ENCODE data around the gene GPRASP3.

DNA sequence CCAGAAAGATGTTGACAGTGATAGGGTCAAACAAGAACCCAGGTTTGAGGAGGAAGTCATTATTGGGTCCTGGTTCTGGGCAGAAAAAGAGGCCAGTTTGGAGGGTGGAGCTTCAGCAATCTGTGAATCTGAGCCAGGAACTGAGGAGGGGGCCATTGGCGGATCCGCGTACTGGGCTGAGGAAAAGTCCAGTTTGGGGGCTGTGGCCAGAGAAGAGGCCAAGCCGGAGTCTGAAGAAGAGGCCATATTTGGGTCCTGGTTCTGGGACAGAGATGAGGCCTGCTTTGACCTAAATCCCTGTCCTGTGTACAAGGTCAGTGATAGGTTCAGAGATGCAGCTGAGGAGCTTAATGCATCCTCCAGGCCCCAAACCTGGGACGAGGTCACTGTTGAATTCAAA lies 4.6 kb upstream of the GPRASP3 start:
- TF ChIP-seq EZH2 (IDR thresholded peaks at IDR 0.05; ENCODE audit: borderline replicate concordance, low read length) = no peak
- TF ChIP-seq, protein P1, sequence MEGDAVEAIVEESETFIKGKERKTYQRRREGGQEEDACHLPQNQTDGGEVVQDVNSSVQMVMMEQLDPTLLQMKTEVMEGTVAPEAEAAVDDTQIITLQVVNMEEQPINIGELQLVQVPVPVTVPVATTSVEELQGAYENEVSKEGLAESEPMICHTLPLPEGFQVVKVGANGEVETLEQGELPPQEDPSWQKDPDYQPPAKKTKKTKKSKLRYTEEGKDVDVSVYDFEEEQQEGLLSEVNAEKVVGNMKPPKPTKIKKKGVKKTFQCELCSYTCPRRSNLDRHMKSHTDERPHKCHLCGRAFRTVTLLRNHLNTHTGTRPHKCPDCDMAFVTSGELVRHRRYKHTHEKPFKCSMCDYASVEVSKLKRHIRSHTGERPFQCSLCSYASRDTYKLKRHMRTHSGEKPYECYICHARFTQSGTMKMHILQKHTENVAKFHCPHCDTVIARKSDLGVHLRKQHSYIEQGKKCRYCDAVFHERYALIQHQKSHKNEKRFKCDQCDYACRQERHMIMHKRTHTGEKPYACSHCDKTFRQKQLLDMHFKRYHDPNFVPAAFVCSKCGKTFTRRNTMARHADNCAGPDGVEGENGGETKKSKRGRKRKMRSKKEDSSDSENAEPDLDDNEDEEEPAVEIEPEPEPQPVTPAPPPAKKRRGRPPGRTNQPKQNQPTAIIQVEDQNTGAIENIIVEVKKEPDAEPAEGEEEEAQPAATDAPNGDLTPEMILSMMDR (conservative IDR thresholded peaks at IDR 0.05 in 1 of 2, IDR thresholded peaks at IDR 0.05 in 1 of 2; ENCODE audit: extremely low read depth in 1 of 2, insufficient read depth in 1 of 2, low read depth in 1 of 2, low read length in 2 of 2) = no peak

Data from mammary epithelial cell (primary cell).